GM18909 (cell line): ENCODE measurements around the gene ZNF18.
"Not testable (repeated sequence)": the region's sequence is repeated elsewhere in the genome, so short reads cannot be mapped to it uniquely, and the experiment has no call there.

Source experiments
- ATAC-seq: cut with Tn5 transposase; IDR thresholded peaks from one replicate; pipeline ENCODE4 v1.9.1; 2021; ENCODE audit warnings: mild to moderate bottlenecking; ENCODE audit not compliant: unreplicated experiment, poor library complexity

Gene ZNF18

DNA sequence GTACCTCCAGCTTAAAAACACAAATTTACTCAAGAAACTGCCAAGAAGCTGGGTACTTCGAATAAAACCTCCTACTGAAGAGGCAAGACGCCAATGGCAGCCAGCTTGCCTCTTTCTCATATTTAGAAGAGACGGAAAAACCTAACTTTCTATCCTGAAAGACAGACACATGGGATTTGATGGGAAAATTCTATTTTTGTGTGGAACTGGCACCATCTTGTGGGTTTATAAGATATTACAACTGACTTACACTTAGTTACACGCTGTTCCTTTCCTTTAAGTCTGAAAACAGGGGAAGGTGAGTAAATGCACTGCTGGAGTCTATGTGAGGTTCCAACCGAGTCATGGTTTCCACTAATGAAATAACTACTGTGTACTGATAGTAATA lies 10.3 kb downstream of the ZNF18 start:
- ATAC-seq, result no peak

DNA sequence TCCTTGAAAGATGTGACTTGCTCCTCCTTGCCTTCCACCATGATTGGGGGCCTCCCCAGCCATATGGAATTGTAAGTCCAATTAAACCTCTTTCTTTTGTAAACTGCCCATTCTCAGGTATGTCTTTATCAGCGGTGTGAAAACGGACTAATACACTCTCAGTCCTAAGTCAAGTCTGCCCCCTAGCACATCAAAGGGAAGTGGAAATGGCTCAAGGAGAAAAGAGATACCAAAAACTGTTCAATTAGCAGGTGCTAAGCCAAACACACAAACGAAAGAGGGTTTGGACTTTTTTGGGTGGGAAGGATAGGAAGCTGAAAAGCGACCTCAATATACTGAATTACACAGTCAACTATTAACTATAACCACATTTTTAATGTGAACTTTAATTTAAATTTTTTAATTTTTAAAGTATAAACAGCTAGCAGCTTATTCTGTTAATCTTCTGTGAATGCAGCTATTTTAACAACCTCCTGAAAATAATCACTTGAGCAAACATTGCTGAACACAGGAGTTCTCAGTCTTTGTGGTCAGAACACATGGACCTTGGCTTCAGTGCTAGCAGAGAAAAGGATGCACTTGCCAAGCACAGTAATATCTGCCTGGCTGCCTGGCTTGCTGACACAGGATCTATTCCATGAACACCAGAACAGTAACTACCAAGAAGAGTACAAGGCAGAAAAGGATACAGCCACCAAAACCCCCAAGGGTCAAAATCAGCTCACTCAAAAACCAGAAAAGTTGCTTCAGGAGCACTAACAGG lies 10.9 kb downstream of the ZNF18 start:
- ATAC-seq, result no peak

- no peak for ATAC-seq
Measured at GRCh38 chr17:11981862-11982261, 15.4 kb downstream of the ZNF18 start.

DNA sequence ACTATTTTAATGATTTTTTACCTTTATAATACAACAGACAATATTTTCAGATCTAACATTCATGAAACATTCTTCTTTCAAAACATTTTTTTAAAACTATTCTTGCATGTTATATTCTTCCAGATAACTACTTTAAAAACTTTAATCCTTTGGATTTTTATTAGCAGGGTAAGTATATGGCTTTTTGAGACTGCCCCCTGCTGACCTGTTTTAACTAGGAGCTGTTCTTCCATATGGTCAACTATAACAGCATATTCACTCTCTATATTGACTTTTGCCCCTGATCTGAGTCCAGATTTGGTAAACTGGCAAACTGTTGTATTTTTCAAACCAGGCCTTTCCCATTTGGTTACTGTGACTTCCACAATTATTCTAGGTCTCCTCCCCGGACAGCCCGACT lies 16.5 kb downstream of the ZNF18 start:
- no peak for ATAC-seq

GRCh38 chr17:11979795-11980194 lies 17.5 kb downstream of the ZNF18 start:
- no peak for ATAC-seq

DNA sequence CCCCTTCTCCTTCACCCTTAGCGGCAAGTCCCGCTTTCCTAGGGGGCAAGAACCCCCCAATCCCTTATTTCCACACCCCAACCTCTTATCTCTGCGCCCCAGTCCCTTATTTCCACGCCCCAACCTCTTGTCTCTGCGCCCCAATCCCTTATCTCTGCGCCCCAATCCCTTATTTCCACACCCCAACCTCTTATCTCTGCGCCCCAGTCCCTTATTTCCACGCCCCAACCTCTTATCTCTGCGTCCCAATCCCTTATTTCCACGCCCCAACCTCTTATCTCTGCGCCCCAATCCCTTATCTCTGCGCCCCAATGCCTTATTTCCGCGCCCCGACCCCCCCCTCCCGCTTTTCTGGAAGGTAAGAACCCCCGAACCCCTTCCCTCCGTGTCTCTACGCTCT lies 24.5 kb downstream of the ZNF18 start:
- not testable (repeated sequence) for ATAC-seq

GRCh38 chr17:11969565-11969964 lies 27.7 kb downstream of the ZNF18 start:
- ATAC-seq, result no peak

- ATAC-seq, result no peak
Measured at GRCh38 chr17:11954936-11955335, 42.3 kb downstream of the ZNF18 start.

DNA sequence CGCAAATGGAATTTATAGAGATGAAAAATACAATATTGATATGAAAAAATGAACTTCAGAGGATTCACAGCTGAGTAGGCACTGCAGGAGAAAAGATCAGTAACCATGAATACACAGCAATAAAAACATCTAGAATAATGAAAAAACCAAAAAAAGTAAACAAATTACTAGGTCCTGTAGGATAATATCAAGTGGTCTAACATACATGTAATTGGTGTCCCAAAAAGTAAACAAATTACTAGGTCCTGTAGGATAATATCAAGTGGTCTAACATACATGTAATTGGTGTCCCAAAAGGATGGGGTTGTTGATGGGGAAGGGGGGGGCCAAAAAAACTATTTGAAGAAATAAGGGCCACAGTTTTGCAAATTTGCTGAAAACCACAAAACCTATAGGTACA lies 43.4 kb downstream of the ZNF18 start:
- ATAC-seq, result no peak

GRCh38 chr17:11952610-11953009 lies 44.7 kb downstream of the ZNF18 start:
- no peak for ATAC-seq

- ATAC-seq, result no peak
Measured at GRCh38 chr17:11950771-11951519, 46.3 kb downstream of the ZNF18 start.

GRCh38 chr17:11949571-11949970 lies 47.7 kb downstream of the ZNF18 start:
- not testable (repeated sequence) for ATAC-seq

- no peak for ATAC-seq
Measured at GRCh38 chr17:11948789-11949188, 48.5 kb downstream of the ZNF18 start.

DNA sequence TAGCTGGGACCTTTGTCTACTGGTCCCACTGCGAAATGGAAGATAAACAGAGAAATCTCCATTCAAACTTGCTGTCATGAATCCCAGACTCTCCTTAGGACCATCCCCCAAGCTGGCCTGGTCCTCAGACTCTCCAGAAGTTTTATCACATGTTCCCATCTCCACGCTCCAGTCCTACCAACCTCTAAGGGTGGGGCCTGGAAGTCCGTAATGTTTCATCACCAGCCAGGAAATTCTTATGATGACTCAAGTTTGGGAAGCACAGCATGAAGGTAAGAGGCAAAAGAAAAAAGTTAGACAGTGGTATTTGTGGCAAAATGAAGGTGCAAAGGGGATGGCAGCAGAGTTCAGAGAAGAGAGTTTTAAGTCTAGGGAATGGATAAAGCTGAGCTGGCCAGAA lies 52.7 kb downstream of the ZNF18 start:
- no peak for ATAC-seq

GRCh38 chr17:11943759-11944347 lies 53.4 kb downstream of the ZNF18 start:
- no peak for ATAC-seq

DNA sequence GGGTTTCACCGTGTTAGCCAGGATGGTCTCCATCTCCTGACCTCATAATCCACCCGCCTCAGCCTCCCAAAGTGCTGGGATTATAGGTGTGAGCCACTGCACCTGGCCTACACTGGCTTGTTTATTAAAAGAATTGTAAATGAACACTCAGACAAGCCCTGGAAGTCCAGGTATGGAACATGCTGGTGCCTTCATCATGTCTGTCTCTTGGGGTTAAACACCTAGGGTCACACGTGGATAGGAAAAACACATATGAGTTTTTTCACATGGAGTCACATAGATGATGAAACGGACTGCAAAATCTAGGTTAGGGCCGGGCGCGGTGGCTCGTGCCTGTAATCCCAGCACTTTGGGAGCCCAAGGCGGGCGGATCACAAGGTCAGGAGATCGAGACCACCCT lies 54.2 kb downstream of the ZNF18 start:
- not testable (repeated sequence) for ATAC-seq

GRCh38 chr17:11940904-11941303 lies 56.4 kb downstream of the ZNF18 start:
- ATAC-seq, result no peak

- no peak for ATAC-seq
Measured at GRCh38 chr17:11935734-11936406, 61.4 kb downstream of the ZNF18 start.

- ATAC-seq, result no peak
Measured at GRCh38 chr17:11932337-11932898, 64.9 kb downstream of the ZNF18 start.

DNA sequence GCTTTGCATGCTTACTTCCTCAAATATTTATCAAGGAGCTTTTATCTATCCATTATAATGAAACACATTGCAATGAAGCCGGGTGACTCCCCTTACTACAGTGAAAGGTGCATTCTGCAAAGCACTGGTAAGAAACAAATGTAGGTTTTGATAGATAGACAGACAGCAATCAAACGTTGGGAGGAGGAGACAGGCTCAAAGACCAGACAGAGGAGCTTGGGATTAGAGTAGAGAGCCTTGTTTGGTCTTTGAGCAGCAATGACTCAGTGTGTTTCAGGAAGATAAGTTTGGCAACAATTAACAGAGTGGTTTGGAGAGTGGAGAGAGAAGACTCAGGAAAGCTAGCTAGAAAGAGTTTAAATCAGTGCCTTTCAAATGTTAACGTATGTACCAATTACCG lies 68.8 kb downstream of the ZNF18 start:
- no peak for ATAC-seq
